ENCODE data around the gene HS3ST5. TPM values are rescaled to one million over a fixed set of nuclear protein-coding genes. Genes with fewer than 3 reads are reported as not detected.
"Not testable (repeated sequence)": the region's sequence is repeated elsewhere in the genome, so short reads cannot be mapped to it uniquely, and the experiment has no call there.

Gene HS3ST5
- total and polyA plus RNA-seq, 9 donors: 0.08 TPM; not detected in 8

GRCh38 chr6:114032721-114033120, 310.1 kb downstream of the HS3ST5 start:
- Histone ChIP-seq H3K27me3 (no peaks in the 10 kb centered on the region), H3K27ac (no peak overlapping the region), H3K4me3 (no peak overlapping the region), H3K9me3 (no peaks in the 10 kb centered on the region), H3K4me1 (ENCODE audit: insufficient read depth) (no peaks in the 10 kb centered on the region), H3K36me3 (no peaks in the 10 kb centered on the region)
- no peak for DNase-seq
- TF ChIP-seq, protein P1, sequence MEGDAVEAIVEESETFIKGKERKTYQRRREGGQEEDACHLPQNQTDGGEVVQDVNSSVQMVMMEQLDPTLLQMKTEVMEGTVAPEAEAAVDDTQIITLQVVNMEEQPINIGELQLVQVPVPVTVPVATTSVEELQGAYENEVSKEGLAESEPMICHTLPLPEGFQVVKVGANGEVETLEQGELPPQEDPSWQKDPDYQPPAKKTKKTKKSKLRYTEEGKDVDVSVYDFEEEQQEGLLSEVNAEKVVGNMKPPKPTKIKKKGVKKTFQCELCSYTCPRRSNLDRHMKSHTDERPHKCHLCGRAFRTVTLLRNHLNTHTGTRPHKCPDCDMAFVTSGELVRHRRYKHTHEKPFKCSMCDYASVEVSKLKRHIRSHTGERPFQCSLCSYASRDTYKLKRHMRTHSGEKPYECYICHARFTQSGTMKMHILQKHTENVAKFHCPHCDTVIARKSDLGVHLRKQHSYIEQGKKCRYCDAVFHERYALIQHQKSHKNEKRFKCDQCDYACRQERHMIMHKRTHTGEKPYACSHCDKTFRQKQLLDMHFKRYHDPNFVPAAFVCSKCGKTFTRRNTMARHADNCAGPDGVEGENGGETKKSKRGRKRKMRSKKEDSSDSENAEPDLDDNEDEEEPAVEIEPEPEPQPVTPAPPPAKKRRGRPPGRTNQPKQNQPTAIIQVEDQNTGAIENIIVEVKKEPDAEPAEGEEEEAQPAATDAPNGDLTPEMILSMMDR (IDR thresholded peaks at IDR 0.05): no peak
- no peak for TF ChIP-seq EP300 (IDR thresholded peaks at IDR 0.05)
- TF ChIP-seq POLR2A (IDR thresholded peaks at IDR 0.05): no peak
- 22 to 35% (median 24%) methylated on average over 3 of the region's 3 CpGs for WGBS, 3 donors
- intact Hi-C loops (cut with DNase I): no loop called here

DNA sequence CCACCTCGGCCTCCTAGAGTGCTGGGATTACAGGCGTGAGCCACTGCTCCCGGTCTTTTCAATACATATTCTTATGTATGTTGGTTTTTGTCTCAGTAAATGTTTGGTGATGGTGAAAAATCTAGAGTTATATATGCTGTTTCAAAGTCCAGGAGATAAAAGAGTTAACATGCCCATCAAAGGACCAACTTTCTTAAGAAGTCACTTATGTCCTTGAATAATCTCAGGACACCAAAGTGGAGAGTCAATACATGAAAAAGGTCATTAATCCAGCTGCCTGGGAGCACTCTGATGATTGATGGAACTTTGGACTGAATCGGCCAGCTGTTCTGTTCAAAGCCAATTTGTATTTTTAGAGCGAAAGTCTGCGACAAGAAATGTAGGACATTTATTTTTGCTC, 312.1 kb downstream of the HS3ST5 start:
- Histone ChIP-seq H3K4me1 (ENCODE audit: insufficient read depth) (no peaks in the 10 kb centered on the region), H3K27ac (no peak overlapping the region), H3K4me3 (no peak overlapping the region), H3K36me3 (no peaks in the 10 kb centered on the region), H3K27me3 (no peaks in the 10 kb centered on the region), H3K9me3 (no peaks in the 10 kb centered on the region)
- TF ChIP-seq EP300 (IDR thresholded peaks at IDR 0.05) (no peak), POLR2A (IDR thresholded peaks at IDR 0.05) (no peak)
- TF ChIP-seq, protein P1 (IDR thresholded peaks at IDR 0.05): no peak
- WGBS, 3 donors: 83 to 86% (median 84%) methylated on average over 6 of the region's 6 CpGs
- DNase-seq: no peak
- intact Hi-C loops (cut with DNase I): no loop called here

- H3K9me3 ChIP-seq: no peaks in the 10 kb centered on the region
- intact Hi-C loops (cut with DNase I): no loop called here
- H3K36me3 ChIP-seq: no peaks in the 10 kb centered on the region
- no peak for DNase-seq
- no peaks in the 10 kb centered on the region for H3K4me1 ChIP-seq (ENCODE audit: insufficient read depth)
- no peak overlapping the region for H3K4me3 ChIP-seq
- no peak overlapping the region for H3K27ac ChIP-seq
- TF ChIP-seq, protein P1 (IDR thresholded peaks at IDR 0.05): no peak
- WGBS, 3 donors: 78 to 80% (median 79%) methylated on average over 6 of the region's 6 CpGs
- H3K27me3 ChIP-seq: no peaks in the 10 kb centered on the region
Observed at GRCh38 chr6:114024746-114025145, 318.1 kb downstream of the HS3ST5 start.

DNA sequence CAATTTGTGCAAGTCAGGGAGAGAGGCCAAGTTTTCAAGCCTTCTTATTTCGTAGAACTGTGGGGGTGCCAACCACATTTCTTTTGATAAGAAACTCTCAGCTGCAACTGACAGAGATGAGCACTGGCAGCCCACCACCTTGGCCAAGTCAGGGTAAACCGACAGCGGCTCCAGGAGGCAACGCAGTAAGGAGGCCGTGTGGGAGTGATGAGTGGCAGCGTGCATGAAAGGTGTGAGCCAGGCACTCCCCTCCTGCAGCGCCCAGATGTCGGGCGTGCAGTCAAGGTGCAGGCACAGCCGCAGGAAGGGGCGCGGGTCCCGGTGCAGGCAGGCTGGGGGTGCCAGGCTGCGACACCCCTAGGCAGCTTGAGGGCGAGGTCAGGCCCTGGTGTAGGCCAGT, 322.6 kb downstream of the HS3ST5 start:
- Histone ChIP-seq H3K27ac (no peak overlapping the region), H3K9me3 (no peaks in the 10 kb centered on the region), H3K27me3 (no peaks in the 10 kb centered on the region), H3K4me1 (ENCODE audit: insufficient read depth) (no peaks in the 10 kb centered on the region), H3K4me3 (no peak overlapping the region), H3K36me3 (no peaks in the 10 kb centered on the region)
- no peak for DNase-seq
- intact Hi-C loops (cut with DNase I): no loop called here
- 84 to 89% (median 86%) methylated on average over 15 of the region's 15 CpGs for WGBS, 3 donors
- TF ChIP-seq POLR2A (IDR thresholded peaks at IDR 0.05) (no peak), EP300 (IDR thresholded peaks at IDR 0.05) (no peak)
- TF ChIP-seq, protein P1 (IDR thresholded peaks at IDR 0.05): no peak

- WGBS, 3 donors: 95 to 98% (median 96%) methylated on average over 6 of the region's 6 CpGs
- intact Hi-C loops (cut with DNase I); H3K4me3 ChIP-seq; DNase-seq; H3K36me3 ChIP-seq; H3K4me1 ChIP-seq (ENCODE audit: insufficient read depth); H3K9me3 ChIP-seq; H3K27ac ChIP-seq; H3K27me3 ChIP-seq: not testable (repeated sequence)
Observed at GRCh38 chr6:114017146-114017545, 325.7 kb downstream of the HS3ST5 start.

DNA sequence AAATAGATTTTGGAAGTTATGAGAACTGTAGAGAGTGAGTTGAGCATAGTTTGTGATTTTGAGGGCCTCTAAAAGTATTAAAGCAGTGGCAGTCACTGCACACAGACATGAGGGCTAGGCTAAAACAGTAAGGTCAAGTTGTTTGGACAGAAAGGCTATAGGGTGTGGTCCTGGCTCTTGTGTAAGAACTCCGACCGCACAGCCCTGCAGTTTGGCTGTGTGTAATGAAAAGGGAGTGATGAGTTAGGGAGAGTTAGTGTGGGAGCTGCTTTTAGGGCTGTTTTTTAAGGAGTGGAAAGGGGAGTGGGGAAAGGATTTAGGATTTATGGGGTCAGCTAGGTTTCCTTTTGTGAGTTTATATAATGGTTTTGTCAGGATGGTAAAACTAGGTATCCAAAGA, 328.7 kb downstream of the HS3ST5 start:
- H3K27ac ChIP-seq; H3K9me3 ChIP-seq; DNase-seq; H3K36me3 ChIP-seq; H3K4me1 ChIP-seq (ENCODE audit: insufficient read depth); H3K4me3 ChIP-seq; H3K27me3 ChIP-seq; intact Hi-C loops (cut with DNase I): not testable (repeated sequence)
- WGBS, 3 donors: 26 to 59% (median 42%) methylated on average over 2 of the region's 2 CpGs

DNA sequence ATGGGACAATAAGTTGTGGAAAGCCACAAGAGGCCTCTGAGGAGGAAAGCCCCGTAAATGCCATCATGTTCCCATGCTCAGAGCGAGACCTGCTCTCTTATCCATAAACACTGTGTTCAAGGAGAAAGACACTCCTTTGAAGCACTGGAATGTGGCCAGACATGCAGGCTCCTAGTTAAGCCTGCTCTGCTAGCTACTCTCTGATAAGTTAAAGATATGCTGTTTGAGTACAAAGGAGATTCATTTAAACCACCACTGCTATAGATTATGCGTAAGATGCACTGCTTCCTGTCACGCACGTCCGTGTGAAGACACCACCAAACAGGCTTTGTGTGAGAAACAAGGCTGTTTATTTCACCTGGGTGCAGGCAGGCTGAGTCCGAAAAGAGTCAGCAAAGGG, 331.3 kb downstream of the HS3ST5 start:
- H3K4me3 ChIP-seq; H3K27ac ChIP-seq; H3K36me3 ChIP-seq; H3K9me3 ChIP-seq; H3K27me3 ChIP-seq; DNase-seq; H3K4me1 ChIP-seq (ENCODE audit: insufficient read depth); intact Hi-C loops (cut with DNase I): not testable (repeated sequence)
- WGBS, 3 donors: 75 to 80% (median 77%) methylated on average over 7 of the region's 7 CpGs

All from ovary (tissue), 9 donors.